Brain microvascular endothelial cell (primary cell): Measurements from ENCODE around the gene OLFM2.

ENCODE experiments used
- DNase-seq: peaks from one replicate; pipeline ENCODE4 v3.0.0-alpha.2; 2020
- H3K27ac ChIP-seq: fragments of 250-450 bp; sonication (Bioruptor Pico); 2 replicates; pipeline ENCODE4 v1.5.1; 2020; ENCODE audit warnings: mild to moderate bottlenecking, moderate library complexity
- H3K27me3 ChIP-seq: fragments of 250-450 bp; sonication (Bioruptor Pico); replicated peaks from 2 replicates; pipeline ENCODE4 v1.5.1; 2020; ENCODE audit warnings: mild to moderate bottlenecking
- H3K36me3 ChIP-seq: fragments of 250-450 bp; sonication (Bioruptor Pico); replicated peaks from 2 replicates; pipeline ENCODE4 v1.5.1; 2020; ENCODE audit warnings: mild to moderate bottlenecking
- H3K4me3 ChIP-seq: 2 replicates; pipeline ENCODE4 v1.5.1; 2011; ENCODE audit warnings: low read depth, mild to moderate bottlenecking, control low read depth, low read length, moderate library complexity
- CTCF ChIP-seq: IDR thresholded peaks from 2 replicates; pipeline ENCODE4 v1.5.1; 2011; ENCODE audit warnings: low read depth, mild to moderate bottlenecking, moderate library complexity, low read length, control low read depth, inconsistent platforms; ENCODE audit errors: missing control alignments
- in situ Hi-C: cut with HindIII; loops from 2 replicates; pipeline ENCODE4 v1.10.0; 2017; ENCODE audit warnings: low sequenced_read_pairs, low pct_ligation_motif_present

The OLFM2 gene

DNA sequence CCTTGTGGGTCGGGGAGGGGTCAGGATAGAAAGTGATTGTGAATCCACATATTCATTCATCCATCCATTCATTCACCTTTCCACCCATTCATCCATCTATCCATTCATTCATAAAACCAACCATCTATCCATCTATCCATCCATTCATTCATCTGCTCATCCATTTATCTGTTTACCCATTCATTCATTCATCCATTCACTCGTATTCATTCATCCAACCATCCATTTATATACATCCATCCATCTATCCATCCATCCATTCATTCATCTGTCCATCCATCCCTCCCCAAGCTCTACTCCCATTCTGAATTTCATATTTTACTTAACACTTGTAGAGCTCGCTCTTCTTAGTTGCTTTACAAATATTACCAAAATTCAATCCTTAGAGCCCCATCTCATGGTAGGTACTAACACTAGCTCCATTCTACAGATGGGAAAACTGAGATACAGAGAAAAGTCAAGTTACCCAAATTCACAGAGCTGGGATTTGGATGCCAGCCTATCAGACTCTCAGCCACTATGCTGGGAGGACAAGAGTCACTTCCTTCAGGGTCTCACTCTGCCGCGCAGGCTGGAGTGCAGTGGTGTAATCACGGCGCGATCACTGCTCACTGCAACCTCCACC, 63.6 kb downstream of the OLFM2 start:
- in situ Hi-C loops = no loop called here
- H3K27me3 ChIP-seq = no peaks in the 10 kb centered on the region
- DNase-seq = no peak
- H3K4me3 ChIP-seq = no peak overlapping the region
- no peaks in the 10 kb centered on the region for H3K36me3 ChIP-seq
- no peak overlapping the region for H3K27ac ChIP-seq
- TF ChIP-seq CTCF = no peak

DNA sequence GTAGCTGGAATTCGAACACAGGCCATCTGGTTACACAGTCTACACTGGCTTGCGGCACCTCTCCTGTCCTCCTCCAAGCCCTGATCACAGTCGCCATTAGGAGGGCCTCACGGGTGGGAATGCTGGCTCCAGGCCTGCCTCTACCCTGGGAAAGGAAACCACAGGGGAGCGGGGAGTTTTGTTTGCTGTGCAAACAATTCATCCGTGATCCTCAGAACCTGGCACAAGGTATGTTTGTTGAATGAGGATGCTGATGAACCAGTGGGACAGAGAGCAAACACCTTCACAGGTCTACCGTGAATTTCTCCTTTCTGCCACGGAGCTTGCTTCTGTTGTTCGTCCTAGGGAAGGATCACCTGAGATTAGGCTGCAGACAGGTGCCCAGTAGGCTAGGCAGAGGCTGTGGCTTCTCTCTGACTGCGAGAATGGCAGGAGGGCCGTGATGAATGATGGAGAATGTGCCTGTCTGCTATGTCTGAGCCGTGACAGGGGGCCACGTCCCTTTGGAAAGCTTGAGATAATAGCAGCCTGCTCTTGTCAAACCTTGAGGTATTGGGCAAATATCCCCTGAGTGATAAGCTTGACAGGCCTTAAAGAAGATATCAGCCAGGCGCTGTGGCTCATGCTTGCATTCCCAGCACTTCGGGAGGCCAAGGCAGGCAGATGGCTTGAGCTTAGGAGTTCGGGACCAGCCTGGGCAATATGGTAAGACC, 64.5 kb downstream of the OLFM2 start:
- no peaks in the 10 kb centered on the region for H3K36me3 ChIP-seq
- in situ Hi-C loops = no loop called here
- H3K27ac ChIP-seq = no peak overlapping the region
- no peak for TF ChIP-seq CTCF
- H3K4me3 ChIP-seq = no peak overlapping the region
- DNase-seq = no peak
- H3K27me3 ChIP-seq = no peaks in the 10 kb centered on the region

GRCh38 chr19:9868983-9869617, 67.2 kb downstream of the OLFM2 start:
- no peak for TF ChIP-seq CTCF
- Histone ChIP-seq H3K4me3 (no peak overlapping the region), H3K27ac (no peak overlapping the region), H3K27me3 (no peaks in the 10 kb centered on the region), H3K36me3 (no peaks in the 10 kb centered on the region)
- in situ Hi-C loops = no loop called here
- DNase-seq = no peak

- no peaks in the 10 kb centered on the region for H3K27me3 ChIP-seq
- no peak for TF ChIP-seq CTCF
- no peak for DNase-seq
- no peak overlapping the region for H3K27ac ChIP-seq
- H3K4me3 ChIP-seq = no peak overlapping the region
- in situ Hi-C loops = no loop called here
- no peaks in the 10 kb centered on the region for H3K36me3 ChIP-seq
These were observed 70.4 kb downstream of the OLFM2 start for GRCh38 chr19:9865732-9866501.

DNA sequence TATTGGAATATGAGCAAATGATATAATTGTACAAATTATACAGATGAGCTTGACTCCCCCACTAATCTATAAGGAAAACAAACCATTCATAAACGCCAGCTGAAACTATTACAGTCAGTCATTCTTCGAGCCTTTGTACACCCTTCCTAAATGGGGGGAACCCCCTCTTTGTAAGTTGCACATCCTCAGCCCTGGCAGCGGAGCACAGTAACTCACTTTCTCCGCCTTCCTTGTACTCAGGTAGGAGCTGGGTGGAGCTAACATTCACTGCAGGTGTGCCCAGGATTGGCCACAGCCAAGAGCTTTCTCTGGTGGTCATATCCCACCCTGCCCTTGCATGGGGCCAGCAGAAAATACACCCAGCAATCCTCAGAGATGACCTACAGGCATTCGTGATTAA, 72.6 kb downstream of the OLFM2 start:
- Histone ChIP-seq H3K27ac (no peak overlapping the region), H3K4me3 (no peak overlapping the region), H3K36me3 (no peaks in the 10 kb centered on the region), H3K27me3 (no peaks in the 10 kb centered on the region)
- no peak for TF ChIP-seq CTCF
- DNase-seq = no peak
- in situ Hi-C loops = no loop called here
